ENCODE data around the gene AOPEP. TPM values are rescaled to one million over a fixed set of nuclear protein-coding genes. Genes with fewer than 3 reads are reported as not detected.

AOPEP gene
- total RNA-seq, 2 donors from 2014 or later: 81.5 to 224 TPM

- intact Hi-C loops (cut with DNase I): no loop called here
- no peaks in the 10 kb centered on the region for H3K36me3 ChIP-seq (replicated peaks in 1 of 2; ENCODE audit: insufficient read depth in 1 of 2, low read depth in 2 of 2)
- H3K9me3 ChIP-seq: no peaks in the 10 kb centered on the region
- ATAC-seq: peak; percentile 28
- H3K4me3 ChIP-seq: peak overlapping the region; percentile 48 to 69
- TF ChIP-seq CTCF (IDR thresholded peaks at IDR 0.05): peak in 4 of 7 experiments; percentile 24 to 37 (median 32)
- no peak for TF ChIP-seq POLR2A (IDR thresholded peaks at IDR 0.05)
- peak; percentile 63 to 73 (median 64) for DNase-seq
- peaks cover 16% of the 10 kb centered on the region for H3K4me1 ChIP-seq
- 8 to 10% methylated on average over 17 to 19 of the region's 19 CpGs for WGBS, 2 donors
- peak overlapping the region; percentile 98 to 100 (median 98) for H3K27ac ChIP-seq
- no peaks in the 10 kb centered on the region for H3K27me3 ChIP-seq
Observed at GRCh38 chr9:95003689-95004410, 277.4 kb downstream of the AOPEP start.

GRCh38 chr9:95004411-95005277 is 278.1 kb downstream of the AOPEP start:
- TF ChIP-seq CTCF (IDR thresholded peaks at IDR 0.05) (peak in 1 of 7 experiments; percentile 12), POLR2A (IDR thresholded peaks at IDR 0.05) (peak; percentile 17 to 66 (median 60))
- Histone ChIP-seq H3K27me3 (no peaks in the 10 kb centered on the region), H3K9me3 (no peaks in the 10 kb centered on the region), H3K4me3 (peak overlapping the region; percentile 69 to 72), H3K4me1 (peaks cover 21% of the 10 kb centered on the region), H3K27ac (peak overlapping the region; percentile 98 to 100 (median 98)), H3K36me3 (replicated peaks in 1 of 2; ENCODE audit: insufficient read depth in 1 of 2, low read depth in 2 of 2) (no peaks in the 10 kb centered on the region)
- intact Hi-C loops (cut with DNase I): no loop called here
- 0 to 1% methylated on average over 1 to 61 of the region's 133 CpGs for WGBS, 2 donors
- peak; percentile 68 for ATAC-seq
- DNase-seq: peak; percentile 73 to 85 (median 73)

GRCh38 chr9:95005278-95006143 is 279.0 kb downstream of the AOPEP start:
- peak overlapping the region; percentile 98 to 100 (median 98) for H3K27ac ChIP-seq
- H3K27me3 ChIP-seq: no peaks in the 10 kb centered on the region
- peak overlapping the region; percentile 48 to 72 for H3K4me3 ChIP-seq
- H3K4me1 ChIP-seq: peaks cover 27% of the 10 kb centered on the region
- no peak for ATAC-seq
- 1 to 3% methylated on average over 22 to 43 of the region's 49 CpGs for WGBS, 2 donors
- intact Hi-C loops (cut with DNase I): no loop called here
- no peaks in the 10 kb centered on the region for H3K9me3 ChIP-seq
- no peaks in the 10 kb centered on the region for H3K36me3 ChIP-seq (replicated peaks in 1 of 2; ENCODE audit: insufficient read depth in 1 of 2, low read depth in 2 of 2)
- TF ChIP-seq POLR2A (IDR thresholded peaks at IDR 0.05) (peak in 1 of 3 donors; percentile 18), CTCF (IDR thresholded peaks at IDR 0.05) (no peak)
- DNase-seq: peak in 2 of 4 donors; percentile 34 to 42

- no peaks in the 10 kb centered on the region for H3K27me3 ChIP-seq
Observed at GRCh38 chr9:95007226-95007869, 280.8 kb downstream of the AOPEP start.

More at GRCh38 chr9:95007226-95007869, 280.8 kb downstream of the AOPEP start:
- ATAC-seq: no peak
- WGBS, 2 donors: 15 to 16% methylated on average over 5 of the region's 5 CpGs
- Histone ChIP-seq H3K4me3 (peak overlapping the region; percentile 6 to 27), H3K4me1 (peaks cover 42% of the 10 kb centered on the region), H3K27ac (peak overlapping the region; percentile 98 to 100 (median 98)), H3K36me3 (replicated peaks in 1 of 2; ENCODE audit: insufficient read depth in 1 of 2, low read depth in 2 of 2) (no peaks in the 10 kb centered on the region), H3K9me3 (no peaks in the 10 kb centered on the region)
- DNase-seq: peak in 1 of 4 donors; percentile 29
- no peak for TF ChIP-seq CTCF (IDR thresholded peaks at IDR 0.05)
- TF ChIP-seq POLR2A (IDR thresholded peaks at IDR 0.05): peak in 1 of 3 donors; percentile 30
- intact Hi-C loops (cut with DNase I): no loop called here
